K562 (cell line): Measurements from ENCODE around the gene ZFP64. TPM values are rescaled to one million over a fixed set of nuclear protein-coding genes. Genes with fewer than 3 reads are reported as not detected.
A peak's percentile ranks its signal among the peaks of the same experiment; 100 is the strongest.

Experiments
- BMI1 ChIP-seq: fragments of 150-350 bp; IDR thresholded peaks from 2 replicates; pipeline ENCODE4 v1.6.1; 2014; ENCODE audit warnings: low read length
- CGGBP1 ChIP-seq: fragments of 250-450 bp; sonication (Bioruptor Pico); IDR thresholded peaks from 2 replicates; pipeline ENCODE4 v1.9.0; 2021; ENCODE audit warnings: mild to moderate bottlenecking
- ELF1 ChIP-seq: fragments of 200-800 bp; sonication (Bioruptor generic); IDR thresholded peaks from 2 replicates; pipeline ENCODE4 v1.6.1; 2016; ENCODE audit warnings: missing genetic modification characterization, missing compliant biosample characterization
- EP400 ChIP-seq: fragments of 450-650 bp; IDR thresholded peaks from 2 replicates; pipeline ENCODE4 v1.6.1; 2017; ENCODE audit warnings: antibody characterized with exemption, mild to moderate bottlenecking, moderate library complexity
- HDAC2 ChIP-seq: fragments of 450-650 bp; IDR thresholded peaks from 2 replicates; pipeline ENCODE4 v1.6.1; 2016; ENCODE audit warnings: mild to moderate bottlenecking
- HDAC6 ChIP-seq: IDR thresholded peaks from 2 replicates; pipeline ENCODE4 v1.6.1; 2012; ENCODE audit warnings: low read depth, mild to moderate bottlenecking, control low read depth, inconsistent platforms, low read length, moderate library complexity
- HEY1 ChIP-seq: fragments of 250-450 bp; sonication (Bioruptor Pico); IDR thresholded peaks from 2 replicates; pipeline ENCODE4 v1.5.0; 2020; ENCODE audit warnings: mild to moderate bottlenecking, moderate library complexity, borderline replicate concordance
- HIVEP1 ChIP-seq: fragments of 250-450 bp; sonication (Bioruptor Pico); IDR thresholded peaks from 2 replicates; pipeline ENCODE4 v1.4.0; 2020; ENCODE audit warnings: mild to moderate bottlenecking
- HNRNPUL1 ChIP-seq: fragments of 200-400 bp; formaldehyde crosslinking; IDR thresholded peaks from 2 replicates; pipeline ENCODE4 v1.6.1; 2017; ENCODE audit warnings: low read length
- HSF4 ChIP-seq: fragments of 250-450 bp; sonication (Bioruptor Pico); IDR thresholded peaks from 2 replicates; pipeline ENCODE4 v2.1.2; 2022; ENCODE audit warnings: mild to moderate bottlenecking, moderate library complexity, borderline replicate concordance
- KLF13 ChIP-seq: fragments of 450-650 bp; IDR thresholded peaks from 2 replicates; pipeline ENCODE4 v1.6.1; 2016; ENCODE audit warnings: missing genetic modification characterization, low read depth, mild to moderate bottlenecking, missing compliant biosample characterization, moderate library complexity, borderline replicate concordance
- NBN ChIP-seq: fragments of 450-650 bp; IDR thresholded peaks from 2 replicates; pipeline ENCODE4 v1.6.1; 2016; ENCODE audit warnings: low read depth, mild to moderate bottlenecking
- NFRKB ChIP-seq: fragments of 450-650 bp; IDR thresholded peaks from 2 replicates; pipeline ENCODE4 v1.6.1; 2016; ENCODE audit warnings: low read depth
- NONO ChIP-seq, 2 experiments: fragments of 200-400 bp in 1 of 2; fragments of 450-650 bp in 1 of 2; formaldehyde crosslinking in 1 of 2; IDR thresholded peaks; 2 replicates each; pipeline ENCODE4 v1.6.1; 2017; ENCODE audit warnings: low read depth in 2 of 2, mild to moderate bottlenecking in 2 of 2, moderate library complexity in 2 of 2, low read length in 1 of 2
- PHF20 ChIP-seq: fragments of 450-650 bp; IDR thresholded peaks from 2 replicates; pipeline ENCODE4 v1.6.1; 2018; ENCODE audit not compliant: partially characterized antibody
- SREBF2 ChIP-seq: sonication (generic); formaldehyde crosslinking; IDR thresholded peaks from 2 replicates; pipeline ENCODE4 v1.4.0; 2020; ENCODE audit warnings: mild to moderate bottlenecking, missing genetic modification reagents
- SUPT5H ChIP-seq: fragments of 450-650 bp; IDR thresholded peaks from 2 replicates; pipeline ENCODE4 v1.6.1; 2016
- TAF1 ChIP-seq: IDR thresholded peaks from 2 replicates; pipeline ENCODE4 v1.6.1; 2011; ENCODE audit warnings: mild to moderate bottlenecking, low read length, moderate library complexity; ENCODE audit not compliant: insufficient read depth, control insufficient read depth, severe bottlenecking; ENCODE audit errors: extremely low read depth
- TCF15 ChIP-seq: fragments of 250-450 bp; sonication (Bioruptor Pico); IDR thresholded peaks from 2 replicates; pipeline ENCODE4 v1.8.0; 2022; ENCODE audit warnings: moderate library complexity, mild to moderate bottlenecking, inconsistent platforms
- TCF7 ChIP-seq: sonication (generic); IDR thresholded peaks from 2 replicates; pipeline ENCODE4 v1.6.1; 2016; ENCODE audit warnings: antibody characterized with exemption, borderline replicate concordance
- ZNF197 ChIP-seq: fragments of 200-800 bp; sonication (Bioruptor generic); IDR thresholded peaks from 2 replicates; pipeline ENCODE4 v1.6.1; 2016; ENCODE audit warnings: low read depth, missing genetic modification characterization, missing compliant biosample characterization
- ZNF444 ChIP-seq: fragments of 250-450 bp; sonication (Bioruptor Pico); IDR thresholded peaks from 2 replicates; pipeline ENCODE4 v1.4.0; 2020; ENCODE audit warnings: mild to moderate bottlenecking, moderate library complexity
- polyA plus RNA-seq, 8 experiments: library from polyadenylated mRNA; depleted of rRNA in 4 of 8; stranded (reverse) in 5 of 8; unstranded in 3 of 8; fragments of >200 nt; fragmentation: Nextera tagmentation in 2 of 8; fragmentation: Illumina TruSeq in 1 of 8; extraction: Ambion mirVana in 2 of 8; extraction: Trizol in 1 of 8; gene quantifications; 2 replicates each; pipeline versions ENCODE4 v1.2.1 to v1.2.3, GENCODE V29; 2011 to 2014; ENCODE audit warnings: inconsistent platforms in 1 of 8, missing spikeins in 1 of 8
- total RNA-seq, 7 experiments: library from RNA; depleted of rRNA in 6 of 7; stranded (reverse); fragments of >200 nt in 6 of 7; fragmentation: Illumina TruSeq in 2 of 7; extraction: Trizol in 2 of 7; gene quantifications; 2 replicates each; pipeline versions ENCODE4 v1.2.1 to v1.2.3, GENCODE V29; 2011 to 2021; ENCODE audit warnings: low replicate concordance in 1 of 7
- TF ChIP-seq, protein P1 (sequence below): sonication (generic); formaldehyde crosslinking; IDR thresholded peaks from 2 replicates; pipeline ENCODE4 v1.8.0; 2022; ENCODE audit warnings: missing genetic modification reagents, mild to moderate bottlenecking, moderate library complexity, borderline replicate concordance
- TF ChIP-seq, protein P2 (sequence below): fragments of 250-450 bp; sonication (Bioruptor Pico); IDR thresholded peaks from 2 replicates; pipeline ENCODE4 v1.5.0; 2021; ENCODE audit warnings: mild to moderate bottlenecking, moderate library complexity

ZFP64 gene
- total and polyA plus RNA-seq, 9 of the 15 experiments (the other 6 are each of a cell fraction or from before 2014, with no cell fraction given) = 1.4 to 13.4 (median 7.0) TPM

GRCh38 chr20:52191916-52192718 is 538 bp upstream of the ZFP64 start (continued):
- TF ChIP-seq ELF1 (tag) (no peak; the same call in 1 of the 2 replicates), EP400 (peak; percentile 28; the same call in 1 of the 2 replicates), PHF20 (no peak), CGGBP1 (CRISPR knock-in tag) (no peak), HIVEP1 (CRISPR knock-in tag) (peak; percentile 15; the same call in 1 of the 2 replicates), HDAC2 (peak; percentile 79; the same call in 1 of the 2 replicates), ZNF197 (0 out of 2 replicates have a peak, but pooled peaks have one; percentile 53), HSF4 (CRISPR knock-in tag) (no peak), SREBF2 (CRISPR knock-in tag) (no peak), TCF15 (CRISPR knock-in tag) (no peak), BMI1 (no peak), KLF13 (tag) (no peak), NONO (IDR thresholded peaks at IDR 0.05; ENCODE audit: low read depth in 2 of 2, low read length in 1 of 2) (0 out of 4 replicates have a peak, but pooled peaks of 1 of the 2 experiments have one; percentile 56), HEY1 (no peak), HDAC6 (no peak), HNRNPUL1 (no peak), TAF1 (peak; percentile 34), TCF7 (no peak), NFRKB (no peak), ZNF444 (no peak), SUPT5H (no peak; the same call in 1 of the 2 replicates), NBN (no peak)
- TF ChIP-seq, protein P1, sequence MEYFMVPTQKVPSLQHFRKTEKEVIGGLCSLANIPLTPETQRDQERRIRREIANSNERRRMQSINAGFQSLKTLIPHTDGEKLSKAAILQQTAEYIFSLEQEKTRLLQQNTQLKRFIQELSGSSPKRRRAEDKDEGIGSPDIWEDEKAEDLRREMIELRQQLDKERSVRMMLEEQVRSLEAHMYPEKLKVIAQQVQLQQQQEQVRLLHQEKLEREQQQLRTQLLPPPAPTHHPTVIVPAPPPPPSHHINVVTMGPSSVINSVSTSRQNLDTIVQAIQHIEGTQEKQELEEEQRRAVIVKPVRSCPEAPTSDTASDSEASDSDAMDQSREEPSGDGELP (CRISPR knock-in tag) = peak; percentile 23; the same call in 1 of the 2 replicates
- TF ChIP-seq, protein P2, sequence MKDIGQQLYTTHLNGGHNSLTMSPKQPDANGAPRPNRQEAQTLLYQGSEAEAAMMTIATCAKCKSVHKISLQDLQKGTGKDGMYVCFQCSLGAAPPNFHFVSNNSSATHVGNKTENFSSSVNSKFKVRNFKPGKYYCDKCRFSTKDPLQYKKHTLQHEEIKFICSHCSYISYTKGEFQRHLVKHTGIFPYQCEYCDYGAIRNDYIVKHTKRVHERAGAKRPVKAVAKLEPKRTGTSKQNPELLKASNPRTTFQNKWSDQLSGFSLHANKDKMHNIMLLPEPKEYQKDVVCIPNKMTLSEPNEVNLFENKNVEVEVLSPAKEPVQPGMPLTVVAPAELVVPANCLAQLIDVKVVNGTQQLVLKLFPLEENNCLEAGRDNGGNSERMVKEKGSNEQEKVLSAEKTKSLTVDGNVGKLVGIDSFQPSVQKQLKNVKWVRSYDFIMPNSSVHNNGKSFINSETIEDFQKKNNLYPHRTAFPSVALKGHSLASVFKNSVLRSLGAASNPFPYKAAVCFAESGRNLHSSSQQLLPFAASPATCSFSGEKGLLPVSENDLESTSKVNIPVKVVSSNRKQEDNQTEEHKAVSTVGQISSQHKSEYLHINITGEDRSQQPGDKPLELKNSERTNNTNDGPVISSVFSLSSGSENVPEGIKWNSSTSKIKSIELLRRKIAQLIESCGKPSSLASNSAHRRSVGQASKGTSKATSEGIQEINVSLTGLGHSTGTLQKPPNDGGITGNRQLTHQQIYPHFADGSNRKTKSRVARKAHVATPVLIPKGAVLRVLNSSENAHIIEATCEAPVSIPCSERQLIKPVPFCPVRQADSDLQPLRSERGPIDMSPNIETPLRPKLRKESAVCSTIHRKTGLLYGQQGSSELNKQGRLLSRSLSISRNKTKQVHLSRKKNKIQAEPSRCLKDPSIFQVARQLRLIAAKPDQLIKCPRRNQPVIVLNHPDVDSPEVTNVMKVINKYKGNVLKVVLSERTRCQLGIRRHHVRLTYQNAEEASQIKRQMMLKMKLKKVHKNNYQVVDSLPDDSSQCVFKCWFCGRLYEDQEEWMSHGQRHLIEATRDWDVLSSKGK (CRISPR knock-in tag) = no peak
